ENCODE results near the gene SLC29A2. TPM values are rescaled to one million over a fixed set of nuclear protein-coding genes. Genes with fewer than 3 reads are reported as not detected.

SLC29A2 gene
- total RNA-seq, 1 experiment from 2014 or later = 30.3 TPM

DNA sequence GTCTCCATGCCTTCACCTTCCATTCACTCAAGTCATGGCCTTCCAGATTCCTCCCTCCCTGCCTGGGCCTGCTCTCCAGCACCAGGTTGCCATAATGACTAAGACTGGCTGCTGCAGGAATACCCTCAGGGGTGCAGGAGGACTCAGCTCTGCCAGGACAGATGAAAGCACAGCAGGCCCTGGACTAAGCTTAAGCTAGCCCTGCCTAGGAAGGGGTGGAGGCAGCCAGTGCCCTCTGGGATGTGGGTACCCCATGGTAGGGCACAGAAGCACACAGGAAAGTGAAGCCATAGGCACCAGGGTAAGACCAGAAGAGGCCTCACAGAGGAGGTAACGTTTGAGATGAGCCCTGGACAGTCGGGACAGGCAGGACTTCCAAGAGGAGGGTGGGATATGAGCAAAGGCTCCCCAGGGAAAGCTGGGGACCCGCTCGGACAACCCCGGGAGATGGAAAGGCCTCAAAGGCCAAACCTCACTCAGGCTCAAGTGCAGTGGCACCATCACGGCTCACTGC is 32.3 kb downstream of the SLC29A2 start:
- H3K4me1 Mint-ChIP-seq (ENCODE audit: low read depth, unreplicated experiment) = peaks cover 16% of the 10 kb centered on the region
- H3K9me3 ChIP-seq = no peaks in the 10 kb centered on the region
- no peak overlapping the region for H3K4me3 Mint-ChIP-seq (ENCODE audit: unreplicated experiment)
- H3K27me3 Mint-ChIP-seq (ENCODE audit: insufficient read depth, unreplicated experiment) = no peaks in the 10 kb centered on the region
- intact Hi-C loops (cut with micrococcal nuclease; ENCODE audit: unreplicated experiment) = no loop called here
- DNase-seq = no peak
- H3K36me3 ChIP-seq (ENCODE audit: control insufficient read depth, insufficient read depth, low read length) = peaks cover 4% of the 10 kb centered on the region
- ChIA-PET POLR2A (no interaction called here), CTCF (interaction anchor here (1.4 kb wide), 1 partner anchor 27 kb away, joined by 3 read pairs; no protein-coding TSS in a partner anchor)
- no TSS peak for BruUV-seq (replicated peaks)
- no peaks in the 10 kb centered on the region for H3K27me3 ChIP-seq (replicated peaks; ENCODE audit: control insufficient read depth, insufficient read depth, low read length)
- TF ChIP-seq, protein P1, sequence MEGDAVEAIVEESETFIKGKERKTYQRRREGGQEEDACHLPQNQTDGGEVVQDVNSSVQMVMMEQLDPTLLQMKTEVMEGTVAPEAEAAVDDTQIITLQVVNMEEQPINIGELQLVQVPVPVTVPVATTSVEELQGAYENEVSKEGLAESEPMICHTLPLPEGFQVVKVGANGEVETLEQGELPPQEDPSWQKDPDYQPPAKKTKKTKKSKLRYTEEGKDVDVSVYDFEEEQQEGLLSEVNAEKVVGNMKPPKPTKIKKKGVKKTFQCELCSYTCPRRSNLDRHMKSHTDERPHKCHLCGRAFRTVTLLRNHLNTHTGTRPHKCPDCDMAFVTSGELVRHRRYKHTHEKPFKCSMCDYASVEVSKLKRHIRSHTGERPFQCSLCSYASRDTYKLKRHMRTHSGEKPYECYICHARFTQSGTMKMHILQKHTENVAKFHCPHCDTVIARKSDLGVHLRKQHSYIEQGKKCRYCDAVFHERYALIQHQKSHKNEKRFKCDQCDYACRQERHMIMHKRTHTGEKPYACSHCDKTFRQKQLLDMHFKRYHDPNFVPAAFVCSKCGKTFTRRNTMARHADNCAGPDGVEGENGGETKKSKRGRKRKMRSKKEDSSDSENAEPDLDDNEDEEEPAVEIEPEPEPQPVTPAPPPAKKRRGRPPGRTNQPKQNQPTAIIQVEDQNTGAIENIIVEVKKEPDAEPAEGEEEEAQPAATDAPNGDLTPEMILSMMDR (IDR thresholded peaks at IDR 0.05; ENCODE audit: insufficient read depth in 1 of 2, low read depth in 1 of 2, low read length in 1 of 2, severe bottlenecking in 1 of 2, unreplicated experiment in 1 of 2) = no peak
- no peak overlapping the region for H3K4me3 ChIP-seq (ENCODE audit: low read depth, low read length)
- H3K9me3 Mint-ChIP-seq (ENCODE audit: unreplicated experiment) = no peaks in the 10 kb centered on the region
- no peak overlapping the region for H3K27ac Mint-ChIP-seq (ENCODE audit: unreplicated experiment)
- H3K4me1 ChIP-seq = peaks cover 16% of the 10 kb centered on the region
- H3K36me3 Mint-ChIP-seq (ENCODE audit: insufficient read depth, unreplicated experiment) = peaks cover 21% of the 10 kb centered on the region

DNA sequence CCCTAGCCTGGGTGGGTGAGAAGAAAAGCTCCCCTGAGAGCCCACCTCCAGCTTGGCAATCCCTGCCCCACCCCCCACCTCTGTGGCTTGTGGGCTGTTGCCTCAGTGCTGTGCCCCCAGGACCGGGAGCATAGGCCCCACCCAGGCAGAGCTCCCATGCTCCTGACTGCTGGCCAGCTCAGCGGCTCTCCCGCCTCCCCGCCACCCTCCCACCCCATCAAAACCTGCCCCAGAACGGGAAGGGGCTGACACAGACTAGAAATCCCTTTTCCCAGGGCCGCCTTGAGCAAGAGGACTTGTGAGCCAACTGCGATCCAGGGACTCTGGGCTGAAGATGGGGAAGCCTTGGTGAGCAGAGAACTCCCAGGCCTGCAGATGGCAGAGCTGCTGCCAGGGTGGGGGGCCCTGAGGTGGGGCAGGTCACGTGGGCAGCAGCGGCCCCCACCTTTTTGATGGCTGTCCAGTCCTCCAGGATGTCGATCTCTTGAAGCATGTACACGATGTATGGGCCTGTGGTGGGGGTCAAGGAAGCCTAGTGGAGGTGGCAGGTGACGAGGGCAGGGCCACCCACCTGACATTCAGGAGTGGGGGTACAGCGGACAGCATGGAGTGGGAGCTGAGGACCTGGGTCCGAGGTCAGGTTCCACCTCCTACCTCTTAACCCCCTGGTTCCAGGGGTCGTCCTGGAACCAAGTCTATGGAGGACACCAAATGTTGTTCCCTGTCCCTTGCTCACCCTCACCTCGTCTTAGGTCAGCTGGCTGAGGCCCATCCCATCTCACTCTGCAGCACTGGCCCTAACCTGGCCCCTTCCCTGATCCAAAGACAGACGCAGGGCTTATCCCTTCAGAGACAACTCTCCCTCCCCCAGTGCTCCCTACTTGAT is 33.0 kb downstream of the SLC29A2 start:
- Histone ChIP-seq H3K4me3 (ENCODE audit: low read depth, low read length) (no peak overlapping the region), H3K9me3 (no peaks in the 10 kb centered on the region), H3K27me3 (replicated peaks; ENCODE audit: control insufficient read depth, insufficient read depth, low read length) (no peaks in the 10 kb centered on the region), H3K4me1 (peaks cover 10% of the 10 kb centered on the region), H3K36me3 (ENCODE audit: control insufficient read depth, insufficient read depth, low read length) (peaks cover 4% of the 10 kb centered on the region)
- Mint-ChIP-seq H3K4me3 (ENCODE audit: unreplicated experiment) (no peak overlapping the region), H3K36me3 (ENCODE audit: insufficient read depth, unreplicated experiment) (peaks cover 23% of the 10 kb centered on the region), H3K9me3 (ENCODE audit: unreplicated experiment) (no peaks in the 10 kb centered on the region), H3K4me1 (ENCODE audit: low read depth, unreplicated experiment) (peaks cover 13% of the 10 kb centered on the region), H3K27ac (ENCODE audit: unreplicated experiment) (peak overlapping the region; percentile 91), H3K27me3 (ENCODE audit: insufficient read depth, unreplicated experiment) (no peaks in the 10 kb centered on the region)
- POLR2A ChIA-PET = no interaction called here
- BruUV-seq (replicated peaks) = no TSS peak
- CTCF ChIA-PET = interaction anchor here (1.3 to 1.4 kb wide), 2 partner anchors 26 kb away, joined by 3 read pairs; no protein-coding TSS in a partner anchor
- no peak for DNase-seq
- TF ChIP-seq, protein P1 (IDR thresholded peaks at IDR 0.05; ENCODE audit: insufficient read depth in 1 of 2, low read depth in 1 of 2, low read length in 1 of 2, severe bottlenecking in 1 of 2, unreplicated experiment in 1 of 2) = no peak
- intact Hi-C loops (cut with micrococcal nuclease; ENCODE audit: unreplicated experiment) = no loop called here

DNA sequence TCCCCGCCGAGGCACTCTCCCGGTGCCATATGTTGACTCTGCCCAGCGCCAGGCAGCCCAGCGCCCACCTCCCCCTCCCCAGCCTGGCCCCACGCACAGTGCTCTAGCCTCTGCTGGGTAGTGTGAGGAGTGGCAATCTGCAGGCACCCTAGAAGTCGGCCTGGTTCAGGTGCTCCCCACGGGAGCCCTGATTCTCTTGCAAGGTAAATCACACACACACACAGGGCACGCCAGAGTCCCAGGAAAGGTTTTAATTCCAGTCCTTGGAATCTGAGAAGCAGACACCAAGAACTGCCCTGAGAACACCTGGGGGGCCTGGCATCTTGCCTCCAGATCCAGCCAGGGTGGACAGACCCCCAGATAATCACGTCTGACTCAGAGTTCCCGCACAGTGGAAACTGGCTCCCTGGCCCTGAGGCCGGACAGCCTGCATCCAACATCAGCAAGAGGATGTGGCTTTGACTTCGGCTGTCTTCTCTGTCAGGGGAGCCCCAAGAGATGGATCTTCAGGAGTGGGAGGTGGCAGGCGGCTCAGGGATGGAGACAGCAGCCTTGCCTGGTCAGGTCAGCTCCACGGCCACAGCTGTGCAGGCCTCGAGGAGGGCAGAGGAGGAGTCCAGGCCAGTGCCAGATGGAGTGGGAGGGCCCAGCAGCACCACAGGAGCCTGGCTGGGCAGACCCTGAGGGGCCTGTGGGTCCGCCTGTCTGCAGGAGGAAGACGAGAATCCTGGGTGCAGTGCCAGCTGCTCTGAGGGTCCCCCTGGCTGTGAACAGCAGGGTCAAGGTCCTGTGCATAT is 34.3 kb downstream of the SLC29A2 start:
- H3K36me3 Mint-ChIP-seq (ENCODE audit: insufficient read depth, unreplicated experiment) = peaks cover 20% of the 10 kb centered on the region
- intact Hi-C loops (cut with micrococcal nuclease; ENCODE audit: unreplicated experiment) = no loop called here
- Histone ChIP-seq H3K9me3 (no peaks in the 10 kb centered on the region), H3K4me3 (ENCODE audit: low read depth, low read length) (no peak overlapping the region), H3K36me3 (ENCODE audit: control insufficient read depth, insufficient read depth, low read length) (peaks cover 4% of the 10 kb centered on the region), H3K4me1 (peaks cover 10% of the 10 kb centered on the region), H3K27me3 (replicated peaks; ENCODE audit: control insufficient read depth, insufficient read depth, low read length) (no peaks in the 10 kb centered on the region)
- H3K4me3 Mint-ChIP-seq (ENCODE audit: unreplicated experiment) = no peak overlapping the region
- BruUV-seq (replicated peaks) = no TSS peak
- no peaks in the 10 kb centered on the region for H3K27me3 Mint-ChIP-seq (ENCODE audit: insufficient read depth, unreplicated experiment)
- H3K27ac Mint-ChIP-seq (ENCODE audit: unreplicated experiment) = peak overlapping the region; percentile 91
- ChIA-PET CTCF (interaction anchor here (1.3 kb wide), 1 partner anchor 25 kb away, joined by 3 read pairs; no protein-coding TSS in a partner anchor), POLR2A (interaction anchor here (0.5 kb wide), 1 partner anchor 70 kb away, joined by 3 read pairs; no protein-coding TSS in a partner anchor)
- DNase-seq = no peak
- TF ChIP-seq, protein P1 (IDR thresholded peaks at IDR 0.05; ENCODE audit: insufficient read depth in 1 of 2, low read depth in 1 of 2, low read length in 1 of 2, severe bottlenecking in 1 of 2, unreplicated experiment in 1 of 2) = no peak
- H3K9me3 Mint-ChIP-seq (ENCODE audit: unreplicated experiment) = no peaks in the 10 kb centered on the region
- peaks cover 7% of the 10 kb centered on the region for H3K4me1 Mint-ChIP-seq (ENCODE audit: low read depth, unreplicated experiment)

All from Caco-2 (cell line).